Chondrocyte (in vitro differentiated cells): ENCODE data around the gene TMPRSS3. TPM values are rescaled to one million over a fixed set of nuclear protein-coding genes. Genes with fewer than 3 reads are reported as not detected.

Experiments used
- DNase-seq: peaks from one replicate; pipeline ENCODE4 v3.0.0; 2021; ENCODE audit warnings: mixed read lengths, low spot score
- H3K27ac Mint-ChIP-seq: one replicate; pipeline ENCODE4 v1.8.0; 2021; ENCODE audit warnings: mild to moderate bottlenecking, moderate library complexity, mixed read lengths; ENCODE audit not compliant: unreplicated experiment
- H3K27me3 Mint-ChIP-seq: 2 replicates; pipeline ENCODE4 v1.8.0; 2021; ENCODE audit warnings: low read depth, mixed read lengths
- H3K36me3 Mint-ChIP-seq: 2 replicates; pipeline ENCODE4 v1.8.0; 2021; ENCODE audit warnings: low read depth, mixed read lengths
- H3K4me1 Mint-ChIP-seq: 2 replicates; pipeline ENCODE4 v1.8.0; 2021; ENCODE audit warnings: low read depth, mild to moderate bottlenecking, mixed read lengths
- H3K4me3 Mint-ChIP-seq: one replicate; pipeline ENCODE4 v1.8.0; 2021; ENCODE audit warnings: mild to moderate bottlenecking, moderate library complexity, mixed read lengths; ENCODE audit not compliant: unreplicated experiment
- H3K9me3 Mint-ChIP-seq: 2 replicates; pipeline ENCODE4 v1.8.0; 2021; ENCODE audit warnings: low read depth, mixed read lengths
- total RNA-seq: library from RNA; stranded (reverse); gene quantifications from 3 replicates; pipeline ENCODE4 v1.2.1, GENCODE V29; 2021
- TF ChIP-seq, protein P1 (sequence below): fragments of 200-600 bp; sonication (generic); IDR thresholded peaks from 2 replicates; pipeline ENCODE4 v1.5.0; 2021; ENCODE audit warnings: antibody characterized with exemption, mild to moderate bottlenecking, moderate library complexity

TMPRSS3 gene
- total RNA-seq, 1 donor from 2014 or later, result not detected

DNA sequence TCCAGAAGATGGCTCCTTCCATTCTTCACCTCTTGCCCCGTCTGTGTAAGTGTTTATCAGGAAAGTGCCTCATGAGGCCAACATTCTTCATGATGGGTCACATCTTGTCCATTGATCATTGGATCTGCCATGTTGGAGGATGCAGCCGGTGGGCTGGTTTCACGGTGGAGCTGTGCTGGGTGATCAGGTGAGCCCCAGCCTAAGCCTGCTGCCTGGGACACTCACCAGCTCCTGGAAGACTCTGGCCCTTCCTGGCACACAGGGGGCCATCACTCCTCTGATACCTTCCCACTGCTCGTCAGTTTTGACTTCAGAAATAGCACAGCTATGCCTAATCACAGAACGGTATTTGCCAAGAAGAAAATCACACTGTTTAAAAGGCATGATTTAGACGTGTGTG is 46.1 kb upstream of the TMPRSS3 start:
- Mint-ChIP-seq H3K27ac (no peak overlapping the region), H3K36me3 (no peaks in the 10 kb centered on the region), H3K4me1 (no peaks in the 10 kb centered on the region), H3K9me3 (no peaks in the 10 kb centered on the region), H3K27me3 (peaks cover 24% of the 10 kb centered on the region), H3K4me3 (no peak overlapping the region)
- no peak for DNase-seq
- TF ChIP-seq, protein P1, sequence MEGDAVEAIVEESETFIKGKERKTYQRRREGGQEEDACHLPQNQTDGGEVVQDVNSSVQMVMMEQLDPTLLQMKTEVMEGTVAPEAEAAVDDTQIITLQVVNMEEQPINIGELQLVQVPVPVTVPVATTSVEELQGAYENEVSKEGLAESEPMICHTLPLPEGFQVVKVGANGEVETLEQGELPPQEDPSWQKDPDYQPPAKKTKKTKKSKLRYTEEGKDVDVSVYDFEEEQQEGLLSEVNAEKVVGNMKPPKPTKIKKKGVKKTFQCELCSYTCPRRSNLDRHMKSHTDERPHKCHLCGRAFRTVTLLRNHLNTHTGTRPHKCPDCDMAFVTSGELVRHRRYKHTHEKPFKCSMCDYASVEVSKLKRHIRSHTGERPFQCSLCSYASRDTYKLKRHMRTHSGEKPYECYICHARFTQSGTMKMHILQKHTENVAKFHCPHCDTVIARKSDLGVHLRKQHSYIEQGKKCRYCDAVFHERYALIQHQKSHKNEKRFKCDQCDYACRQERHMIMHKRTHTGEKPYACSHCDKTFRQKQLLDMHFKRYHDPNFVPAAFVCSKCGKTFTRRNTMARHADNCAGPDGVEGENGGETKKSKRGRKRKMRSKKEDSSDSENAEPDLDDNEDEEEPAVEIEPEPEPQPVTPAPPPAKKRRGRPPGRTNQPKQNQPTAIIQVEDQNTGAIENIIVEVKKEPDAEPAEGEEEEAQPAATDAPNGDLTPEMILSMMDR, result no peak

DNA sequence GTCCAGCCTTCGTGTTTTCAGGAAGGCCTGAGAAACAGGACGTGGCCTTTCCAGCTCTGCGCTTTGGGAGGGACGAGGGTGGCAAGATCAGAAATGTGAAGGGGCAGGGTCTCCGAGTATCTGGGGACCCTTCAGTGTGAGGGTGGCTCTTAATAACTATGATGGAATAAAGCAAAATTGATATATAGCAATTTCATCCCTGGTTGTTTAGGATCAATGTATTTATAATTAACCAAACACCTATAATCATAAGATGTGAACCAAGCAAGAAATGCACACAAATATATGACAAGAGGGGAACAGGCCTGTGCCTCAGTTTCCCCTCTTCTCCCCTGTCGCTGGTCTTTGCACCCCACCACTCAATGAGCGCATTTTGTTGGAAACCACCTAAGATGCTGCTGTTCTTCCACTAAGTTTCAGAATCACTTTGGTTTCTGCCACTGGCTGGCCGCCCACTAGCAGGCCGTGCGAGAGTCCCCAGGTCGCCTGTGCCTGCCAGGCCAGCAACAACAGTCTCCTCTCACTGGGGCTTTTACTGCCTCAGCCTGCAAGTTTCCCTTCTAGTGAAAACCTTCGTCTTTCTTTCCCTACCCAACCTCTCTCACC is 44.4 kb upstream of the TMPRSS3 start:
- no peak overlapping the region for H3K4me3 Mint-ChIP-seq
- H3K36me3 Mint-ChIP-seq, result no peaks in the 10 kb centered on the region
- DNase-seq, result no peak
- peaks cover 16% of the 10 kb centered on the region for H3K27me3 Mint-ChIP-seq
- TF ChIP-seq, protein P1, result no peak
- H3K9me3 Mint-ChIP-seq, result peaks cover 2% of the 10 kb centered on the region
- H3K27ac Mint-ChIP-seq, result no peak overlapping the region
- H3K4me1 Mint-ChIP-seq, result no peaks in the 10 kb centered on the region

DNA sequence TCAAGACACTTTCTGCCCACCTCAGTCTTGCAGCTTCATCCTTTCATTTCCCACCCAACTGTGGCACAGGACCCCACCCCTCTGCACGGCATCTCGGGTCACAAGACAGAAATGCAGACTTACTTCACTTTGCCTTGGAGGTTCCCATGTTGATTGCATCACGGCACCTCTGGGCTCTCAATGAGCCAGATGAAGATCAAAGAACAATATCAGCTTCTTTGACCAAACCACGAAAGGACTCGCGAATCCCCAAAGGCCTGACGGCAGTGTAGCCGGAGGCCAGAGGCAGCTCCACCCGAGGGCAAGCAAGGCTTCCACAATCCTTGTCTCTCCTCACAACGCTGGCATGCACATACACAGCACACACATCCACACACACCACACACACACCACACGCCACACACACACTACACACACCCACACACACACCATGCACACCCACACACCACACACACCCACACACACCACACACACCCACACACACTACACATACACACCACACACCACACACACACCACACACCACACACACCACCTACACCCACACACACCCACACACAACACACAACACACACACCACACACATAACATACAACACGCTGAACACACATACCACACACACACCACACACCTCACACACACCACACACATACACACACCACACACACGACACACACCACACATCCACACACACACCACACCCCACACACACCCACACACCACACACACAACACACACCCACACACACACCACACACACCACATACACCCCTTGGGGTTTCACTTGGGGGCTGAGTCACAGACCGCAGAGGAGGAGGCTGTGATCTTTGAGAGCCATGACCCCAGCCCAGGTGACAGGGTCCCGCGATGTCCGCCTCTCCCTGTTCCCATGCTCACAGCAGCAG is 43.7 kb upstream of the TMPRSS3 start:
- no peaks in the 10 kb centered on the region for H3K4me1 Mint-ChIP-seq
- no peak overlapping the region for H3K4me3 Mint-ChIP-seq
- H3K27ac Mint-ChIP-seq, result no peak overlapping the region
- H3K9me3 Mint-ChIP-seq, result peaks cover 3% of the 10 kb centered on the region
- peaks cover 21% of the 10 kb centered on the region for H3K27me3 Mint-ChIP-seq
- no peak for DNase-seq
- TF ChIP-seq, protein P1, result no peak
- H3K36me3 Mint-ChIP-seq, result no peaks in the 10 kb centered on the region

DNA sequence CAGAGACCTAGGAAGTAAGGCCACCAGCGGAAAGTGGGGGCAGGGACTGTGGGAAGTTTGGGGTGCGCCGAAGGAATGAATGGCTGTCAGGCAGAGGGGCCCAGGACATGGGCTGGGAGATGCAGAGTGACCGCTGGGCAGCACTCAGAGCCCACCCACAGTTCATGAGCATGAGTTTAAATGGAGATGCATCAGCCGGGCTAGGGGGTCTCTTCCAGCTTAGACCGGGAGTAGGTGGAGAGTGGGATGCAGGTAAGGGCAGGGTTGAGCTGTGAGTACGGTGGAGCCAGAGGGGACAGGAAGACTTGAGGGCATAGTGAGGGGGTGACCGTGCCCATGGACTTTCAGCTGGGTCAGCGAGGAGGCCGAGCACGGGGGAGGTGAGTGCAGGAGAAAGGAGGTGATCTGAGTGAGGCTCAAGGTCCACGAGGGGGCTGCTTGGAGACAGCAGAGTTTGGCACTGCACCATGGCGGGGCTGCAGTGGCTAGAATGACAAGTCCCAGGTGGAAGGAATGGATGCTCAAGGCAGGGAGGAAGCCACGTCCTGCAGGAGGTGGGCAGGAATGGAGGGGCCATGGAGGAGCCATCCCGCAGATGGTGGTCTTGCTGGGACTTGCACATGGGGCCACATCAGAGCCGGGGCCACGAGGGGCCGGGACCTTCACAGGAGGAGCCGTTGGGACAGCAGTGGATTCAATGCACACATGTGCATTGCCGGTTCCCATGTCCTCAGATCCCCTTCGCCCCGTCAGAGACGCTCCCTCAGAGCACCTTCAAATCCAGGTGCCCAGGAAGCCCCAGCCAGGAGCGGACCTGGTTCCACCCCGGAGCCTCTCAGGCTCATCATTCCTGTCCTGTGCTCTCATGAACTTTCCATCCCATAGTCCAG is 42.7 kb upstream of the TMPRSS3 start:
- no peaks in the 10 kb centered on the region for H3K4me1 Mint-ChIP-seq
- H3K27me3 Mint-ChIP-seq, result peaks cover 19% of the 10 kb centered on the region
- TF ChIP-seq, protein P1, result no peak
- H3K27ac Mint-ChIP-seq, result no peak overlapping the region
- no peak for DNase-seq
- H3K9me3 Mint-ChIP-seq, result peaks cover 3% of the 10 kb centered on the region
- no peaks in the 10 kb centered on the region for H3K36me3 Mint-ChIP-seq
- H3K4me3 Mint-ChIP-seq, result no peak overlapping the region

DNA sequence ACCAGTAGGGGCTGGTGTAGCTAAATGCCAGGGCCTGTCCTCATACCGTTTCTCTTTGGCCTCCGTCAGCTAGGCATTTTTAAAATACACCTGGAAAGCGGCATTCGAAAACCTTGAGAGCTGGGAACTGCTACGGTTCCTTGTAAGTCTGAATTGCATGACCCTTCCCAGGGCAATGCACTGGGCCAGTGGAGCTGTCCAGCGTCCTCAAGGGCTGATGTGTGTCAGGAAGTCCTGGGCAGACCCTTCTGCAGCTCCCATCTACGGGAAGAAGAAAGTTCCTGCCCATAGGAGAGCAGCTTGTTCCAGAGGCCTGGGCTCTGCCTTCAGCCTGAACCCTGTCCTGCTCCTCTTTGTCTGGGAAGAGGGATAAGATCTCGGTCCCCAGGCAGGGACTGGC is 41.9 kb upstream of the TMPRSS3 start:
- H3K4me1 Mint-ChIP-seq, result no peaks in the 10 kb centered on the region
- H3K27ac Mint-ChIP-seq, result no peak overlapping the region
- no peaks in the 10 kb centered on the region for H3K36me3 Mint-ChIP-seq
- peaks cover 17% of the 10 kb centered on the region for H3K27me3 Mint-ChIP-seq
- no peak for DNase-seq
- no peak overlapping the region for H3K4me3 Mint-ChIP-seq
- TF ChIP-seq, protein P1, result no peak
- H3K9me3 Mint-ChIP-seq, result peaks cover 7% of the 10 kb centered on the region
